Neuronal stem cell (in vitro differentiated cells): Measurements from ENCODE around the gene MTHFSD.

Experiments used
- DNase-seq: peaks from one replicate; pipeline ENCODE4 v3.0.0-alpha.2; 2013; ENCODE audit warnings: low spot score
- H2AFZ ChIP-seq: one replicate; pipeline ENCODE4 v1.6.1; 2013; ENCODE audit warnings: mild to moderate bottlenecking, low read length, inconsistent platforms
- H2AK5ac ChIP-seq: 2 replicates; pipeline ENCODE4 v1.6.1; 2013; ENCODE audit warnings: low read depth, mild to moderate bottlenecking, inconsistent platforms, low read length, moderate library complexity, mixed read lengths
- H2BK120ac ChIP-seq: 2 replicates; pipeline ENCODE4 v1.6.1; 2013; ENCODE audit warnings: low read depth, mild to moderate bottlenecking, inconsistent platforms, low read length, moderate library complexity, mixed read lengths
- H2BK12ac ChIP-seq: one replicate; pipeline ENCODE4 v1.6.1; 2013; ENCODE audit warnings: low read length, inconsistent platforms
- H2BK15ac ChIP-seq: 2 replicates; pipeline ENCODE4 v1.6.1; 2013; ENCODE audit warnings: mild to moderate bottlenecking, low read length, inconsistent platforms, mixed read lengths
- H2BK5ac ChIP-seq: one replicate; pipeline ENCODE4 v1.6.1; 2013; ENCODE audit warnings: inconsistent platforms, mild to moderate bottlenecking, low read length, moderate library complexity
- H3K14ac ChIP-seq: one replicate; pipeline ENCODE4 v1.6.1; 2013; ENCODE audit warnings: low read length, inconsistent platforms
- H3K18ac ChIP-seq: 2 replicates; pipeline ENCODE4 v1.6.1; 2013; ENCODE audit warnings: low read length, inconsistent platforms
- H3K23ac ChIP-seq: 2 replicates; pipeline ENCODE4 v1.6.1; 2013; ENCODE audit warnings: low read depth, mild to moderate bottlenecking, mixed read lengths, low read length, inconsistent platforms; ENCODE audit not compliant: poor library complexity
- H3K27ac ChIP-seq: replicated peaks from 3 replicates; pipeline ENCODE4 v1.5.1; 2013; ENCODE audit warnings: low read length, inconsistent platforms
- H3K27me3 ChIP-seq, 3 experiments: 2 replicates each; pipeline ENCODE4 v1.6.1; 2013; ENCODE audit warnings: low read length in 3 of 3, mild to moderate bottlenecking in 2 of 3, inconsistent platforms in 1 of 3, low read depth in 1 of 3, mixed read lengths in 1 of 3, moderate library complexity in 1 of 3; ENCODE audit not compliant: control insufficient read depth in 3 of 3, insufficient read depth in 3 of 3
- H3K36me3 ChIP-seq, 2 donors: replicated peaks in 1 of 2; 2 replicates each; pipeline ENCODE4 v1.6.1; 2013; ENCODE audit warnings: low read length in 2 of 2; ENCODE audit not compliant: control insufficient read depth in 2 of 2, insufficient read depth in 2 of 2
- H3K4ac ChIP-seq: 2 replicates; pipeline ENCODE4 v1.6.1; 2013; ENCODE audit warnings: inconsistent platforms, mild to moderate bottlenecking, low read length, moderate library complexity
- H3K4me1 ChIP-seq, 2 donors: 1 replicate in 1 of 2; 2 replicates in 1 of 2; pipeline ENCODE4 v1.6.1; 2013; ENCODE audit warnings: low read length in 2 of 2, low read depth in 1 of 2; ENCODE audit not compliant: control insufficient read depth in 2 of 2, insufficient read depth in 1 of 2
- H3K4me2 ChIP-seq: one replicate; pipeline ENCODE4 v1.6.1; 2013; ENCODE audit warnings: mild to moderate bottlenecking, low read length, inconsistent platforms; ENCODE audit not compliant: insufficient read depth, poor library complexity, severe bottlenecking
- H3K4me3 ChIP-seq, 2 donors: 2 replicates each; pipeline ENCODE4 v1.5.1; 2013; ENCODE audit warnings: low read length in 2 of 2, mild to moderate bottlenecking in 2 of 2, inconsistent platforms in 1 of 2, moderate library complexity in 1 of 2
- H3K79me1 ChIP-seq: one replicate; pipeline ENCODE4 v1.6.1; 2013; ENCODE audit warnings: low read depth, mild to moderate bottlenecking, inconsistent platforms, low read length, moderate library complexity
- H3K9ac ChIP-seq: one replicate; pipeline ENCODE4 v1.6.1; 2013; ENCODE audit warnings: mild to moderate bottlenecking, low read depth, low read length, inconsistent platforms; ENCODE audit not compliant: poor library complexity
- H3K9me3 ChIP-seq, 2 donors: replicated peaks in 1 of 2; 2 replicates each; pipeline versions ENCODE3 to v1.6.1; 2013; ENCODE audit warnings: low read length in 2 of 2, mild to moderate bottlenecking in 2 of 2, inconsistent platforms in 1 of 2, low read depth in 1 of 2, mixed read lengths in 1 of 2, moderate library complexity in 1 of 2; ENCODE audit not compliant: control insufficient read depth in 2 of 2, insufficient read depth in 1 of 2
- H4K8ac ChIP-seq: one replicate; pipeline ENCODE4 v1.6.1; 2013; ENCODE audit warnings: low read depth, mild to moderate bottlenecking, inconsistent platforms, low read length, moderate library complexity
- H4K91ac ChIP-seq: one replicate; pipeline ENCODE4 v1.6.1; 2013; ENCODE audit warnings: low read length, low read depth, mild to moderate bottlenecking, inconsistent platforms; ENCODE audit not compliant: poor library complexity
- WGBS, 2 donors: extraction: QIAGEN DNeasy Blood & Tissue Kit; methylation state at CpG; one replicate each; pipeline ENCODE4 v1.1.7; 2013; ENCODE audit warnings: missing lambda C conversion rate in 2 of 2, mixed read lengths in 1 of 2; ENCODE audit not compliant: insufficient read length in 2 of 2, insufficient replicate concordance in 1 of 2; ENCODE audit errors: extremely low coverage in 2 of 2; 5-methylcytosine and 5-hydroxymethylcytosine counted together

MTHFSD gene

DNA sequence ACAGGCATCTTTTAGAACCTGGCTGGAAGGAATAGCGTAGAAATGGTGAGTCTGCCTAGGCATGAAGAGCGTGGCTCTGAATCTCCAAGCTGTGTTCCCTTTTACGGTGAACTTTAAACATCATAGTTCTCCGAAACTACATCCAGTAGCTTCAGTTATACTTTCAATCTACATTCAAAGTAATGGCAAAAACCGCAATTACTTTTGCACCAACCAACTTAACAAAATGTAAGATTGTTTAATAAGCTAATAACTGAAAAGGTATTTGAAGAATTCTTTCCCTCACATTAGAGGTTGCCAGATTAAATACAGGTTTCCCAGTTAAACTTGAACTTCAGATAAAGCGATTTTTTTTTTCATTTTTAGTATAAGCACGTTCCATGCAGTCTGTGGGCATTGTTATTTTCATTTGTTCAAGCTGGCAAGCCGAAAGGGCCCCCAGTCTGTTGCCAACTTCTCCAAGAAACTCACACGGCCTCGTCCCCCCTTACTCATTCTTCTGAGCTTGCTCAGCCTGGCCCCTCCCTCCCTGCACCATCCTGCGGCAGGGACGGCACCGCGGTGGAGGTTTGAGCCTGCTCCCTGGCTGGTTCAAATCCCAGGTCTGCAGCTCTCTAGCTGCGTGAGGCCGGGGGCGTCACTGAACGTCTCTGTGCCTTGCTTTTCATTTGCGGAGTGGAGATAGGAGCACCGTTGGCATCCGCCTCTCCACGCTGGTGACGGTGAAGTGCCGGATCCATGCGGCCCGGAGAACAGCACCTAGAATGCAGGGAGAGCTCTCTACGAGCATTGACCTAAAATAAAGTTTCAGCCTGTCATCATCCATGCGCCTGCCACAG is 3.5 kb upstream of the MTHFSD start:
- no peak overlapping the region for H3K23ac ChIP-seq
- no peak overlapping the region for H3K18ac ChIP-seq
- H4K91ac ChIP-seq: no peak overlapping the region
- H3K9ac ChIP-seq: no peak overlapping the region
- WGBS, 2 donors: no CpG with 5 or more reads among the region's 28 CpGs
- no peak overlapping the region for H3K4me3 ChIP-seq
- no peak overlapping the region for H2BK120ac ChIP-seq
- H2AK5ac ChIP-seq: peak overlapping the region; percentile 63
- H3K4ac ChIP-seq: no peak overlapping the region
- no peak overlapping the region for H3K27ac ChIP-seq
- no peak overlapping the region for H2AFZ ChIP-seq
- H3K79me1 ChIP-seq: no peaks in the 10 kb centered on the region
- no peaks in the 10 kb centered on the region for H3K36me3 ChIP-seq
- no peaks in the 10 kb centered on the region for H3K9me3 ChIP-seq
- H3K14ac ChIP-seq: no peak overlapping the region
- H3K4me2 ChIP-seq: no peak overlapping the region
- peaks cover 3 to 8% of the 10 kb centered on the region in 2 donors for H3K4me1 ChIP-seq
- no peak overlapping the region for H2BK12ac ChIP-seq
- no peak overlapping the region for H4K8ac ChIP-seq
- no peak overlapping the region for H2BK5ac ChIP-seq
- H2BK15ac ChIP-seq: no peak overlapping the region
- peaks cover 0 to 2% (median 0%) of the 10 kb centered on the region in 3 experiments for H3K27me3 ChIP-seq
- no peak for DNase-seq

DNA sequence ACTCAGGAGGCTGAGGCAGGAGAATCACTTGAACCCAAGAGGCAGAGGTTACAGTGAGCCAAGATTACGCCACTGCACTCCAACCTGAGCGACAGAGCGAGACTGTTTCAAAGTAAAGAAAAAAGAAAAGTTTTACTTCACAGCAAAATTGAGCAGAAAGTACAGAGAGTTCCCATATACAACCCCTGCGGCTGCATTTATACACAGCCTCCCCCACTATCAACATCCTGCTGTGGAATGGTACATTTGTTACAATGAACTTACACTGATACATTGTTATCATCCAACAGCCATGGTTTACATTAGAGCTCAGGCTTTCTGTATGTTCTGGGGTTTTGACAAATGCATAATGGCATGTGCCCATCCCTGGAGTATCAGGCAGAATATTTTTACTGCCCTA is 2.6 kb upstream of the MTHFSD start:
- H3K9ac ChIP-seq: no peak overlapping the region
- no peak overlapping the region for H3K18ac ChIP-seq
- no peak overlapping the region for H3K27ac ChIP-seq
- H2BK120ac ChIP-seq: no peak overlapping the region
- H3K23ac ChIP-seq: no peak overlapping the region
- H2AK5ac ChIP-seq: no peak overlapping the region
- no peak overlapping the region for H2BK12ac ChIP-seq
- no peak overlapping the region for H2BK5ac ChIP-seq
- H3K27me3 ChIP-seq: peaks cover 0 to 2% (median 0%) of the 10 kb centered on the region in 3 experiments
- peaks cover 3 to 5% of the 10 kb centered on the region in 2 donors for H3K4me1 ChIP-seq
- no peak for DNase-seq
- WGBS, 2 donors: no CpG with 5 or more reads among the region's 4 CpGs
- peaks cover 0 to 6% of the 10 kb centered on the region in 2 donors for H3K36me3 ChIP-seq
- no peak overlapping the region for H2BK15ac ChIP-seq
- H3K14ac ChIP-seq: no peak overlapping the region
- no peaks in the 10 kb centered on the region for H3K9me3 ChIP-seq
- no peak overlapping the region for H3K4me3 ChIP-seq
- no peak overlapping the region for H4K91ac ChIP-seq
- H3K4ac ChIP-seq: no peak overlapping the region
- H3K4me2 ChIP-seq: no peak overlapping the region
- no peaks in the 10 kb centered on the region for H3K79me1 ChIP-seq
- H4K8ac ChIP-seq: no peak overlapping the region
- H2AFZ ChIP-seq: no peak overlapping the region

GRCh38 chr16:86556576-86556975 is 1.5 kb upstream of the MTHFSD start:
- H3K14ac ChIP-seq: no peak overlapping the region
- DNase-seq: no peak
- no CpG with 5 or more reads among the region's 5 CpGs for WGBS, 2 donors

DNA sequence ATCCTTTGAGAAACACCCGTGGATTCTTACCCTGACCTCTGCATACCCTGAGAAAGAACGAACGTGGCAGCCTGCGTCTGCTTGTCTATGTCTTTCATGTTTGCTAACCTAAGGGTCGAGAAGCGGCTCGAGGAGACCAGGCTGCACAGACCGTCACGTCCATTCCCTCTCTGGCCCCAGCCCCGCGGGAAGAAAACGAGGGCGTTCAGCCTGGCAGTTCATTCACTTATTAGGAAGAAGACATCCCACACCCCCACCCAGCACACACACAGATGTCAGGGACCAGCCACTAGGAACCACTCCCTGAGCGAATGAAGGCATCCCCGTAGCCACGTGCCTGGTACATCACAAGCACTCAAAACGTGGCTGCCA is 655 bp upstream of the MTHFSD start:
- H3K36me3 ChIP-seq: peaks cover 0 to 22% of the 10 kb centered on the region in 2 donors
- WGBS, 2 donors: no CpG with 5 or more reads among the region's 17 CpGs
- H3K14ac ChIP-seq: no peak overlapping the region

More at GRCh38 chr16:86556576-86556975, 1.5 kb upstream of the MTHFSD start:
- no peak overlapping the region for H2BK12ac ChIP-seq
- H3K4ac ChIP-seq: no peak overlapping the region
- no peak overlapping the region for H2BK120ac ChIP-seq
- no peaks in the 10 kb centered on the region for H3K9me3 ChIP-seq
- no peak overlapping the region for H3K9ac ChIP-seq
- no peak overlapping the region for H3K18ac ChIP-seq
- peaks cover 0 to 14% of the 10 kb centered on the region in 2 donors for H3K36me3 ChIP-seq
- no peak overlapping the region for H4K8ac ChIP-seq
- H3K4me3 ChIP-seq: no peak overlapping the region
- no peak overlapping the region for H2BK5ac ChIP-seq
- no peak overlapping the region for H3K4me2 ChIP-seq
- H3K79me1 ChIP-seq: no peaks in the 10 kb centered on the region
- H2AFZ ChIP-seq: peak overlapping the region; percentile 61
- no peak overlapping the region for H3K23ac ChIP-seq
- no peak overlapping the region for H2AK5ac ChIP-seq
- H2BK15ac ChIP-seq: no peak overlapping the region
- no peak overlapping the region for H4K91ac ChIP-seq
- peaks cover 3 to 5% of the 10 kb centered on the region in 2 donors for H3K4me1 ChIP-seq
- peaks cover 0 to 2% (median 0%) of the 10 kb centered on the region in 3 experiments for H3K27me3 ChIP-seq
- H3K27ac ChIP-seq: no peak overlapping the region

More for the DNA sequence above, 655 bp upstream of the MTHFSD start:
- no peak overlapping the region for H4K91ac ChIP-seq
- H3K23ac ChIP-seq: peak overlapping the region; percentile 85
- no peaks in the 10 kb centered on the region for H3K79me1 ChIP-seq
- peaks cover 3 to 5% of the 10 kb centered on the region in 2 donors for H3K4me1 ChIP-seq
- no peak for DNase-seq
- no peak overlapping the region for H2BK12ac ChIP-seq
- no peak overlapping the region for H2BK5ac ChIP-seq
- H2BK15ac ChIP-seq: peak overlapping the region; percentile 50
- H2AK5ac ChIP-seq: peak overlapping the region; percentile 58
- H3K27ac ChIP-seq: no peak overlapping the region
- no peak overlapping the region for H4K8ac ChIP-seq
- no peak overlapping the region for H2BK120ac ChIP-seq
- H3K18ac ChIP-seq: peak overlapping the region; percentile 12
- no peak overlapping the region for H3K4ac ChIP-seq
- peak overlapping the region; percentile 93 for H2AFZ ChIP-seq
- H3K4me2 ChIP-seq: peak overlapping the region; percentile 98
- no peaks in the 10 kb centered on the region for H3K9me3 ChIP-seq
- H3K9ac ChIP-seq: peak overlapping the region; percentile 78
- H3K4me3 ChIP-seq: peak overlapping the region; percentile 82 to 93
- peaks cover 0 to 2% (median 0%) of the 10 kb centered on the region in 3 experiments for H3K27me3 ChIP-seq
